Measurements from ENCODE around the gene PFKFB3.

The PFKFB3 gene

GRCh38 chr10:6180480-6181110 lies 22.1 kb upstream of the PFKFB3 start (continued):
- TF ChIP-seq CSRNP3 (CRISPR knock-in tag; IDR thresholded peaks at IDR 0.05) (no peak), ZFP3 (CRISPR knock-in tag; IDR thresholded peaks at IDR 0.05) (no peak), PPARA (CRISPR knock-in tag; IDR thresholded peaks at IDR 0.05; ENCODE audit: borderline replicate concordance) (no peak)

DNA sequence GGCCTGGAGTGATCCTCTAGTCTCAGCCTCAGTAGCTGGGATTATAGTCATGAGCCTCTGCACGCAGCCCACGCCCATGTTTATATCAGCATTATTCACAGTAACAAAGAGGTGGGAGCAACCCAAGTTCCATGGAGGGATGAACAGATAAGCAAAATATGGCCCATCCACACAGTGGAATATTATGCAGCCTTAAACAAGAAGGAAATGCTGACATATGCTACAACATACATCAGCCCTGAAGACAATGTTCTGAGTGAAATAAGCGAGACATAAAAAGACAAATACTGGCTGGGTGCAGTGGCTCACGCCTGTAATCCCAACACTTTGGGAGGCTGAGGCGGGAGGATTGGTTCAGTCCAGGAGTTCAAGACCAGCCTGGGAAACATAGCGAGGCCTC lies 21.5 kb upstream of the PFKFB3 start:
- no peak for ATAC-seq
- TF ChIP-seq ZFP3 (CRISPR knock-in tag; IDR thresholded peaks at IDR 0.05) (no peak), CSDC2 (CRISPR knock-in tag; IDR thresholded peaks at IDR 0.05) (no peak), BACH2 (CRISPR knock-in tag; IDR thresholded peaks at IDR 0.05; ENCODE audit: borderline replicate concordance) (no peak), ZNF70 (CRISPR knock-in tag; IDR thresholded peaks at IDR 0.05) (no peak), GLIS3 (CRISPR knock-in tag; IDR thresholded peaks at IDR 0.05) (no peak), ZNF565 (CRISPR knock-in tag; conservative IDR thresholded peaks at IDR 0.05; ENCODE audit: low read depth) (no peak), ARNTL (CRISPR knock-in tag; IDR thresholded peaks at IDR 0.05; ENCODE audit: borderline replicate concordance, low read depth) (no peak), OSR1 (CRISPR knock-in tag; IDR thresholded peaks at IDR 0.05) (no peak), ISL1 (CRISPR knock-in tag; IDR thresholded peaks at IDR 0.05) (no peak), ESRRG (CRISPR knock-in tag; IDR thresholded peaks at IDR 0.05) (no peak), TCF4 (CRISPR knock-in tag; IDR thresholded peaks at IDR 0.05; ENCODE audit: borderline replicate concordance) (no peak), ZFP30 (CRISPR knock-in tag; IDR thresholded peaks at IDR 0.05) (no peak), ZC3H10 (CRISPR knock-in tag; IDR thresholded peaks at IDR 0.05) (no peak), PPARA (CRISPR knock-in tag; IDR thresholded peaks at IDR 0.05; ENCODE audit: borderline replicate concordance) (no peak), SNAI2 (CRISPR knock-in tag; IDR thresholded peaks at IDR 0.05) (no peak)
- TF ChIP-seq, protein P1, sequence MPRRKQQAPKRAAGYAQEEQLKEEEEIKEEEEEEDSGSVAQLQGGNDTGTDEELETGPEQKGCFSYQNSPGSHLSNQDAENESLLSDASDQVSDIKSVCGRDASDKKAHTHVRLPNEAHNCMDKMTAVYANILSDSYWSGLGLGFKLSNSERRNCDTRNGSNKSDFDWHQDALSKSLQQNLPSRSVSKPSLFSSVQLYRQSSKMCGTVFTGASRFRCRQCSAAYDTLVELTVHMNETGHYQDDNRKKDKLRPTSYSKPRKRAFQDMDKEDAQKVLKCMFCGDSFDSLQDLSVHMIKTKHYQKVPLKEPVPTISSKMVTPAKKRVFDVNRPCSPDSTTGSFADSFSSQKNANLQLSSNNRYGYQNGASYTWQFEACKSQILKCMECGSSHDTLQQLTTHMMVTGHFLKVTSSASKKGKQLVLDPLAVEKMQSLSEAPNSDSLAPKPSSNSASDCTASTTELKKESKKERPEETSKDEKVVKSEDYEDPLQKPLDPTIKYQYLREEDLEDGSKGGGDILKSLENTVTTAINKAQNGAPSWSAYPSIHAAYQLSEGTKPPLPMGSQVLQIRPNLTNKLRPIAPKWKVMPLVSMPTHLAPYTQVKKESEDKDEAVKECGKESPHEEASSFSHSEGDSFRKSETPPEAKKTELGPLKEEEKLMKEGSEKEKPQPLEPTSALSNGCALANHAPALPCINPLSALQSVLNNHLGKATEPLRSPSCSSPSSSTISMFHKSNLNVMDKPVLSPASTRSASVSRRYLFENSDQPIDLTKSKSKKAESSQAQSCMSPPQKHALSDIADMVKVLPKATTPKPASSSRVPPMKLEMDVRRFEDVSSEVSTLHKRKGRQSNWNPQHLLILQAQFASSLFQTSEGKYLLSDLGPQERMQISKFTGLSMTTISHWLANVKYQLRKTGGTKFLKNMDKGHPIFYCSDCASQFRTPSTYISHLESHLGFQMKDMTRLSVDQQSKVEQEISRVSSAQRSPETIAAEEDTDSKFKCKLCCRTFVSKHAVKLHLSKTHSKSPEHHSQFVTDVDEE (CRISPR knock-in tag; IDR thresholded peaks at IDR 0.05): no peak
- TF ChIP-seq, protein P2, sequence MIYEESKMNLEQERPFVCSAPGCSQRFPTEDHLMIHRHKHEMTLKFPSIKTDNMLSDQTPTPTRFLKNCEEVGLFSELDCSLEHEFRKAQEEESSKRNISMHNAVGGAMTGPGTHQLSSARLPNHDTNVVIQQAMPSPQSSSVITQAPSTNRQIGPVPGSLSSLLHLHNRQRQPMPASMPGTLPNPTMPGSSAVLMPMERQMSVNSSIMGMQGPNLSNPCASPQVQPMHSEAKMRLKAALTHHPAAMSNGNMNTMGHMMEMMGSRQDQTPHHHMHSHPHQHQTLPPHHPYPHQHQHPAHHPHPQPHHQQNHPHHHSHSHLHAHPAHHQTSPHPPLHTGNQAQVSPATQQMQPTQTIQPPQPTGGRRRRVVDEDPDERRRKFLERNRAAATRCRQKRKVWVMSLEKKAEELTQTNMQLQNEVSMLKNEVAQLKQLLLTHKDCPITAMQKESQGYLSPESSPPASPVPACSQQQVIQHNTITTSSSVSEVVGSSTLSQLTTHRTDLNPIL (CRISPR knock-in tag; IDR thresholded peaks at IDR 0.05; ENCODE audit: low read depth): no peak
- TF ChIP-seq, protein P3, sequence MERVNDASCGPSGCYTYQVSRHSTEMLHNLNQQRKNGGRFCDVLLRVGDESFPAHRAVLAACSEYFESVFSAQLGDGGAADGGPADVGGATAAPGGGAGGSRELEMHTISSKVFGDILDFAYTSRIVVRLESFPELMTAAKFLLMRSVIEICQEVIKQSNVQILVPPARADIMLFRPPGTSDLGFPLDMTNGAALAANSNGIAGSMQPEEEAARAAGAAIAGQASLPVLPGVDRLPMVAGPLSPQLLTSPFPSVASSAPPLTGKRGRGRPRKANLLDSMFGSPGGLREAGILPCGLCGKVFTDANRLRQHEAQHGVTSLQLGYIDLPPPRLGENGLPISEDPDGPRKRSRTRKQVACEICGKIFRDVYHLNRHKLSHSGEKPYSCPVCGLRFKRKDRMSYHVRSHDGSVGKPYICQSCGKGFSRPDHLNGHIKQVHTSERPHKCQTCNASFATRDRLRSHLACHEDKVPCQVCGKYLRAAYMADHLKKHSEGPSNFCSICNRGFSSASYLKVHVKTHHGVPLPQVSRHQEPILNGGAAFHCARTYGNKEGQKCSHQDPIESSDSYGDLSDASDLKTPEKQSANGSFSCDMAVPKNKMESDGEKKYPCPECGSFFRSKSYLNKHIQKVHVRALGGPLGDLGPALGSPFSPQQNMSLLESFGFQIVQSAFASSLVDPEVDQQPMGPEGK (CRISPR knock-in tag; IDR thresholded peaks at IDR 0.05; ENCODE audit: borderline replicate concordance): no peak

DNA sequence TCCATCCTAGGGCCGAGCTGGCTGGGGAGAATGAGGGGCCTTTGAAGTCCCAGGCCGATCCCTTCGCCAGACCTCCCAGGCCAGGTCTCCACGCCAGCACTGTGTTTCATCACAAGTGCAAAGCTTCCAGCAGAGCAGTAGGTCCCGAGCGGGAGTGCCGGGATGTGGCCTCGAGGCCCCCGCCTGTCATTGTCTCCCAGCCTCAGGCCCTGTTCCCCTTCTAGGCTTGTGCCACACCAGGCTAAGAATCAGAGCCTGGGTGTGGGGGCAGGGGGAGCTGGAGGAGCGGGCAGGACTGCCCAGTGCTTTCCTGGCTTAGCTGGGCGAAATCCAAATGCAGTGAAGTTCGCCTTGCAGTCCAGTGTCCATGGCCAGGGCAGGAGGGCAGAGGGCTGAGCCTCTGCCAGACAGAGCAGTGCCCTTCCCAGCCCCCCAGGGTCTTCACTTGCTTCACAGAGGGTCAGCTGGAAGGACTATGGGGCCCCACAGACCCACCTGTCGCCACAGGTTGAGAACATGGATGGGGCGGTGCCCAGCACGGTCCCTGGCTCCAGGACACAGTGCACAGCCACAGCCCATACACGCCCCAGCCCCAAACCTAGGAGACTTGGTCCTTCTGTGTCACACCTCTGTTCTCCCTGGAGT lies 20.2 kb upstream of the PFKFB3 start:
- no peak for ATAC-seq
- TF ChIP-seq PPARA (CRISPR knock-in tag; IDR thresholded peaks at IDR 0.05; ENCODE audit: borderline replicate concordance): no peak
- no peak for TF ChIP-seq POU6F1 (CRISPR knock-in tag; IDR thresholded peaks at IDR 0.05; ENCODE audit: borderline replicate concordance, low read depth)
- TF ChIP-seq GLIS3 (CRISPR knock-in tag; IDR thresholded peaks at IDR 0.05): no peak
- no peak for TF ChIP-seq TOX (CRISPR knock-in tag; IDR thresholded peaks at IDR 0.05; ENCODE audit: borderline replicate concordance)
- TF ChIP-seq, protein P1 (CRISPR knock-in tag; IDR thresholded peaks at IDR 0.05): no peak
- TF ChIP-seq TCF4 (CRISPR knock-in tag; IDR thresholded peaks at IDR 0.05; ENCODE audit: borderline replicate concordance): no peak
- TF ChIP-seq ZNF565 (CRISPR knock-in tag; conservative IDR thresholded peaks at IDR 0.05; ENCODE audit: low read depth): no peak
- TF ChIP-seq SNAI2 (CRISPR knock-in tag; IDR thresholded peaks at IDR 0.05): no peak
- no peak for TF ChIP-seq BACH2 (CRISPR knock-in tag; IDR thresholded peaks at IDR 0.05; ENCODE audit: borderline replicate concordance)
- no peak for TF ChIP-seq ZFP30 (CRISPR knock-in tag; IDR thresholded peaks at IDR 0.05)
- no peak for TF ChIP-seq RARB (CRISPR knock-in tag; IDR thresholded peaks at IDR 0.05)
- no peak for TF ChIP-seq ZFP3 (CRISPR knock-in tag; IDR thresholded peaks at IDR 0.05)
- no peak for TF ChIP-seq OSR1 (CRISPR knock-in tag; IDR thresholded peaks at IDR 0.05)
- TF ChIP-seq, protein P3 (CRISPR knock-in tag; IDR thresholded peaks at IDR 0.05; ENCODE audit: borderline replicate concordance): no peak
- TF ChIP-seq ZC3H10 (CRISPR knock-in tag; IDR thresholded peaks at IDR 0.05): no peak

Data from SK-N-SH treated with all-trans-retinoic acid at 6 μM for 48 hours (cell line).